HL-60/S4 (cell line): ENCODE results near the gene ATF5.

ENCODE experiments used
- in situ Hi-C: fragments of 300-500 bp; cut with MboI; formaldehyde crosslinking; loops from 2 replicates; pipeline ENCODE4 v1.14.3; 2022; ENCODE audit warnings: low sequenced_read_pairs

The ATF5 gene

GRCh38 chr19:49972841-49973240 is 43.8 kb downstream of the ATF5 start:
- in situ Hi-C loops: no loop called here

GRCh38 chr19:49973987-49974386 is 45.0 kb downstream of the ATF5 start:
- in situ Hi-C loops: no loop called here

GRCh38 chr19:49975051-49975450 is 46.0 kb downstream of the ATF5 start:
- in situ Hi-C loops: no loop called here

GRCh38 chr19:49976496-49976895 is 47.5 kb downstream of the ATF5 start:
- in situ Hi-C loops: no loop called here

GRCh38 chr19:49977076-49977475 is 48.1 kb downstream of the ATF5 start:
- in situ Hi-C loops: no loop called here

GRCh38 chr19:49977881-49978280 is 48.9 kb downstream of the ATF5 start:
- in situ Hi-C loops: no loop called here

- in situ Hi-C loops: no loop called here
These were observed 49.3 kb downstream of the ATF5 start for GRCh38 chr19:49978324-49978723.

- in situ Hi-C loops: no loop called here
These were observed 52.9 kb downstream of the ATF5 start for GRCh38 chr19:49981603-49982593.
